GM18519 (cell line): Measurements from ENCODE around the gene PTPRN.
"Not testable (repeated sequence)": the region's sequence is repeated elsewhere in the genome, so short reads cannot be mapped to it uniquely, and the experiment has no call there.

Experiments
- ATAC-seq: cut with Tn5 transposase; IDR thresholded peaks from one replicate; pipeline ENCODE4 v1.9.1; 2021; ENCODE audit warnings: mild to moderate bottlenecking, moderate library complexity; ENCODE audit not compliant: unreplicated experiment, low FRiP score

Gene PTPRN

GRCh38 chr2:219309278-219309677 is at the start of gene PTPRN:
TSS of gene PTPRN (minus strand) at chr2:219309401. CDS start at chr2:219309332, 69 bp downstream.
- ATAC-seq = no peak

- no peak for ATAC-seq
These were observed 49.2 kb upstream of the PTPRN start for GRCh38 chr2:219358170-219359075.

- ATAC-seq = no peak
These were observed 47.6 kb upstream of the PTPRN start for GRCh38 chr2:219356834-219357233.

- ATAC-seq = no peak
These were observed 45.4 kb upstream of the PTPRN start for GRCh38 chr2:219354582-219354981.

GRCh38 chr2:219353129-219353528 is 43.9 kb upstream of the PTPRN start:
- no peak for ATAC-seq

- no peak for ATAC-seq
These were observed 43.3 kb upstream of the PTPRN start for GRCh38 chr2:219352448-219353023.

GRCh38 chr2:219350710-219351221 is 41.6 kb upstream of the PTPRN start:
- no peak for ATAC-seq

GRCh38 chr2:219350215-219350614 is 41.0 kb upstream of the PTPRN start:
- ATAC-seq = no peak

- ATAC-seq = no peak
These were observed 35.7 kb upstream of the PTPRN start for GRCh38 chr2:219344751-219345430.

GRCh38 chr2:219335373-219335786 is 26.2 kb upstream of the PTPRN start:
- no peak for ATAC-seq

- ATAC-seq = no peak
These were observed 24.9 kb upstream of the PTPRN start for GRCh38 chr2:219334076-219334475.

GRCh38 chr2:219332542-219332941 is 23.3 kb upstream of the PTPRN start, which contains the start of gene RESP18:
TSS of gene RESP18 (minus strand) at chr2:219332744.
- no peak for ATAC-seq

GRCh38 chr2:219331560-219332213 is 22.5 kb upstream of the PTPRN start:
- no peak for ATAC-seq

- no peak for ATAC-seq
These were observed 18.5 kb upstream of the PTPRN start for GRCh38 chr2:219327719-219328118.

- no peak for ATAC-seq
These were observed 16.6 kb upstream of the PTPRN start for GRCh38 chr2:219325657-219326315.

GRCh38 chr2:219325136-219325535 is 15.9 kb upstream of the PTPRN start:
- no peak for ATAC-seq

GRCh38 chr2:219323434-219323833 is 14.2 kb upstream of the PTPRN start:
- ATAC-seq = no peak

GRCh38 chr2:219314804-219315468 is 5.7 kb upstream of the PTPRN start:
- ATAC-seq = no peak

- not testable (repeated sequence) for ATAC-seq
These were observed 3.6 kb upstream of the PTPRN start for GRCh38 chr2:219312683-219313263.
